ENCODE data around the gene DNMT1. TPM values are rescaled to one million over a fixed set of nuclear protein-coding genes. Genes with fewer than 3 reads are reported as not detected.

Gene DNMT1
- total and polyA plus RNA-seq, 8 donors: 16.6 to 92.0 (median 44.8) TPM

DNA sequence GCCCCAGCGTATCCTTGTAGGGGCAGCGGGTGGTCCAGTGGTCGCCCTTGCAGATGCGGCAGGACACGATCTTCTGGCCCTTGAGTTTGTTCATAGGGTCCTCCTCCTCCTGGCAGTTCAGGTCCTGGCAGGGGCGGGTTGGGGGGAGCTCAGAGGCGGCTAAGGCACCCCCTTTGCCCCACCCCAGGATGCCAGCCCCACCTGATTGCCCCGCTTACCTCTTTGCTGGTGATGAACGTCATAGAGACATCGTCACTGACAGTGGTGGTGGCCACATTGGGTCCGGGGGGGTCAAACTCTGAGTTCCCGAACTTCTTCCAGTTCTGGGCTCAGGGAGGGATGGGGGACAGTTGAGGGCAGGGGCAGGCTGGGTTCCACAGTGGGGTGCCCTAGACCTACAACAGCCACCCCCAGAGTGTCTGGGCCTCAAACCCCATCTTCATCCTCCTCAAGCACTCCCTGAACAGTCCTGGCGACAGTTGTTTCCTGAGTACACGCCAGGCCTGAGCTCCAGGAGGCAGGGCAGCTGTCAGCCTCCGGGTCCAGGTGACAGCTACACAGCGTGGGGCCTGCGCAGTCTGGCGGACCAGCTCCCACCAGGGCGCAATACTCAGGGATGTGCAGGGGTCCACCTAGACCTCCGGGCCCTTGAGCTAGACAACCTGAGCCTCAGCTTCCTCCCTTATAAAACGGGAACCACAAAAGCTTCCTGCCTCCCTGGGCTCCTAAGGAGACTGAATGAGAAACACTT, 77.7 kb downstream of the DNMT1 start:
- peaks cover 17 to 63% (median 47%) of the 10 kb centered on the region in 4 donors for H3K4me1 ChIP-seq
- H3K9me3 ChIP-seq: no peaks in the 10 kb centered on the region
- no peak for TF ChIP-seq EP300 (IDR thresholded peaks at IDR 0.05)
- TF ChIP-seq, protein P1, sequence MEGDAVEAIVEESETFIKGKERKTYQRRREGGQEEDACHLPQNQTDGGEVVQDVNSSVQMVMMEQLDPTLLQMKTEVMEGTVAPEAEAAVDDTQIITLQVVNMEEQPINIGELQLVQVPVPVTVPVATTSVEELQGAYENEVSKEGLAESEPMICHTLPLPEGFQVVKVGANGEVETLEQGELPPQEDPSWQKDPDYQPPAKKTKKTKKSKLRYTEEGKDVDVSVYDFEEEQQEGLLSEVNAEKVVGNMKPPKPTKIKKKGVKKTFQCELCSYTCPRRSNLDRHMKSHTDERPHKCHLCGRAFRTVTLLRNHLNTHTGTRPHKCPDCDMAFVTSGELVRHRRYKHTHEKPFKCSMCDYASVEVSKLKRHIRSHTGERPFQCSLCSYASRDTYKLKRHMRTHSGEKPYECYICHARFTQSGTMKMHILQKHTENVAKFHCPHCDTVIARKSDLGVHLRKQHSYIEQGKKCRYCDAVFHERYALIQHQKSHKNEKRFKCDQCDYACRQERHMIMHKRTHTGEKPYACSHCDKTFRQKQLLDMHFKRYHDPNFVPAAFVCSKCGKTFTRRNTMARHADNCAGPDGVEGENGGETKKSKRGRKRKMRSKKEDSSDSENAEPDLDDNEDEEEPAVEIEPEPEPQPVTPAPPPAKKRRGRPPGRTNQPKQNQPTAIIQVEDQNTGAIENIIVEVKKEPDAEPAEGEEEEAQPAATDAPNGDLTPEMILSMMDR (IDR thresholded peaks at IDR 0.05): no peak
- no peak for TF ChIP-seq POLR2AphosphoS5 (IDR thresholded peaks at IDR 0.05)
- no peak for TF ChIP-seq POLR2A (IDR thresholded peaks at IDR 0.05)
- DNase-seq: no peak
- no peak overlapping the region for H3K27ac ChIP-seq
- no peaks in the 10 kb centered on the region for H3K27me3 ChIP-seq
- H3K4me3 ChIP-seq: no peak overlapping the region
- peaks cover 43 to 56% (median 50%) of the 10 kb centered on the region in 4 donors for H3K36me3 ChIP-seq
- WGBS, 5 donors: 83 to 91% (median 90%) methylated on average over 15 to 21 of the region's 21 CpGs
- intact Hi-C loops (cut with DNase I; ENCODE audit: low total_unique reads): loop anchor here (10.0 kb wide), 1 partner anchor 138 kb away; the partner anchor contains the start of gene MRPL4

DNA sequence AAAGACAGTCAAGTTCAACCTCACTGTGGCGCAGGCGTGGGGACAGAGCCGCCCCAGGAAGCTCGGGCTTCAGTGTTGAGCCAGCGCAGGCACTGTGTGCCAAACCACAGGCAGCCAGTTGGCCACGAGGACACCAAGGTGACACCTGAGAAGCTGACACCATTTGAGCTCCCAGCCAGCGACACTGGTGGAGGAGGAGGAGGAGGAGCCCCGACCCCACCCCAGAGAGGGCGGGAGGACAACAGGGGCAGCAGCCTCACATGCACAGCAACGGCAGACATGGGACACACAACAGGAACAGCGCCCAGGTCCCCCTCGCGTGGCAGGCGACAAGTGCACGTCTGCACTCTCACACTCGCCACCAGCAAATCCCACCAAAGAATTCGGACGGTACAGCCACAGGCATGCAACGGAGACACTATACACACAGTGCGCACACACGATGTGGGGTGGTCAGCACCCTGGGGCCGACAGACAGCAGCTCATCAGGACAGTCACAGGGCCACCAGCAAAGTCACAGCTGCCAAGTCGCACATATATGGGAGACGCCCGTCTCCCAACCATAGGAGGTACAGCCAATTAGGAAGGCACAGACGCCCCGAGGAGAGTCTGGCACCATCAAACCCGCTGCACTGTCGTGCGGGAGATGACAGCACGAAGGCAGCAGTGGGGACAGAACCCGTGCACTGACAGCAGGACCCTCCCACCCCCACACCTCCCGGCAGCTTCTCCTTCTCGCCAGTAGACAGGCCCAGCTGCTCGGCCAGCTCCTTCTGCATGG, 78.5 kb downstream of the DNMT1 start:
- Histone ChIP-seq H3K27ac (no peak overlapping the region), H3K4me1 (peaks cover 17 to 65% (median 47%) of the 10 kb centered on the region in 4 donors), H3K9me3 (no peaks in the 10 kb centered on the region), H3K36me3 (peaks cover 46 to 63% (median 55%) of the 10 kb centered on the region in 4 donors), H3K4me3 (no peak overlapping the region), H3K27me3 (no peaks in the 10 kb centered on the region)
- DNase-seq: no peak
- 76 to 87% (median 85%) methylated on average over 10 to 35 of the region's 35 CpGs for WGBS, 5 donors
- intact Hi-C loops (cut with DNase I; ENCODE audit: low total_unique reads): loop anchor here (10.0 kb wide), 1 partner anchor 139 kb away; the partner anchor contains the start of gene MRPL4
- no peak for TF ChIP-seq POLR2AphosphoS5 (IDR thresholded peaks at IDR 0.05)
- TF ChIP-seq EP300 (IDR thresholded peaks at IDR 0.05): no peak
- TF ChIP-seq, protein P1 (IDR thresholded peaks at IDR 0.05): no peak
- TF ChIP-seq POLR2A (IDR thresholded peaks at IDR 0.05): no peak

DNA sequence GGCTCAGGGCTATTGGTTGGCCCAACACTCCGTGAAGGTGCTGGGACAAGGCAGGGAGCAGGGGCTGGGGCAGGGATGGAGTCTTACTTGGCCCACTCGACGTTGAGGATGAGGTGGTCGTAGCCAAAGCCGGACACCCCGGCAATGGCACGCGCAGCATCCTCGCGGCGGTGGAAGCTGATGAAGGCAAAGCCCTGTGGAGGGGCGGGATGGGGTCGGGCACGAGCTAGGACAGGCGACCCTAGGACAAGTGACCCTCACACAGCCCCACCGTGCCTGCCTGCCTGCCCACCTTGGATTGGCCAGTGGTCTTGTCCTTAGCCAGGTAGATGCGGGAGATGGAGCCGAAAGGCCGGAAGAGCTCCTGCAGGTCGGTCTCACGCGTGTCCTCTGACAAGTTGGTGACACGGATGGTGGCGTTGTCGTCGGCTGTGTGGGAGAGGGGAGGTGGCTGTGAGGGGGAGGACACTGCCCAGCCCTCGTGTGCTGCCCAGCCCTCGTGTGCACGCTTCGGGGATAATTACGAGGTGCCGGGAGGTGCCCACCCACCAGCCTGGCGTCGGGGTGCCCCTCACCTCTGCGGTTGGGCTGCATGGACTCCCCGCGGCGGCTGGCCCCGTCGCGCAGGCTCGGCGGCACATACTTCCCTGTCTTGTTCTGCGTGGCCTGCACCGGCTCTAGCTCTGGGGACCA, 79.2 kb downstream of the DNMT1 start:
- Histone ChIP-seq H3K27me3 (no peaks in the 10 kb centered on the region), H3K9me3 (no peaks in the 10 kb centered on the region), H3K4me1 (peaks cover 17 to 66% (median 45%) of the 10 kb centered on the region in 4 donors), H3K36me3 (peaks cover 54 to 71% (median 63%) of the 10 kb centered on the region in 4 donors), H3K4me3 (no peak overlapping the region), H3K27ac (no peak overlapping the region)
- intact Hi-C loops (cut with DNase I; ENCODE audit: low total_unique reads): loop anchor here (10.0 kb wide), 1 partner anchor 139 kb away; the partner anchor contains the start of gene MRPL4
- TF ChIP-seq, protein P1 (IDR thresholded peaks at IDR 0.05): no peak
- TF ChIP-seq POLR2AphosphoS5 (IDR thresholded peaks at IDR 0.05) (no peak), POLR2A (IDR thresholded peaks at IDR 0.05) (no peak), EP300 (IDR thresholded peaks at IDR 0.05) (no peak)
- no peak for DNase-seq
- WGBS, 5 donors: 83 to 88% (median 86%) methylated on average over 30 to 45 of the region's 45 CpGs
